Measurements from ENCODE around the gene RRAGD.
A peak's percentile ranks its signal among the peaks of the same experiment; 100 is the strongest.

RRAGD gene

DNA sequence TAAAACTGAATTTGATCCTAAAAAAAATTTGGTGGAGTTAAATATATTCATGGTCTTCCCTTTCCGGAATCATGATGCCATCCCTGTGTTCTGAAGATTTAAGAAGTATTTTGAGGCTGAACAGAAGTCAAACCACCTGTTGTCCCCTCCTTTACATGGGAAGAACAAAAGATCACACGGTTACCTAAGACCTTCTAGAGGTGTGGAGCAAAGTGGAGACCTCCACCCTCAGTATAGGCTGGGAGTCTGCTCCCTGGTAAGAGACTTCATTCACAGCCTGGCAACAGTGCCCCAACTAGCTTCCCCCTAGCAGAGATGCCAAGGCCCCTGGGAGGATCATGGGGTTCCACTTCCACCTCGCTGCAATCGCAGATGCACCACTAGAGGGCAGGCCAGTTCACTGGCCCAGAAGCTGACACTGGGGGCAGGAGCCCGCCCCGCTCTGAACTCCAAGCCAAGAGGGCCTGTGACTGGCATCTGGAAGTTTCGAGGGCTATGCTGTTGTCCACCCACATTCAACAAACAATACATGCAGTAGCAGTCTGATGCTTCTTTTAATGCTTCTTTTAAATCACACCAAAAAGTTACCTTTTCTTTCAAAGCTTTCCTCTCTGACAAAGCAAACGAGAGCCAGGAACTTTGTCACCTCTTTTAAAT lies 40.1 kb downstream of the RRAGD start:
- peak; percentile 81 for DNase-seq

DNA sequence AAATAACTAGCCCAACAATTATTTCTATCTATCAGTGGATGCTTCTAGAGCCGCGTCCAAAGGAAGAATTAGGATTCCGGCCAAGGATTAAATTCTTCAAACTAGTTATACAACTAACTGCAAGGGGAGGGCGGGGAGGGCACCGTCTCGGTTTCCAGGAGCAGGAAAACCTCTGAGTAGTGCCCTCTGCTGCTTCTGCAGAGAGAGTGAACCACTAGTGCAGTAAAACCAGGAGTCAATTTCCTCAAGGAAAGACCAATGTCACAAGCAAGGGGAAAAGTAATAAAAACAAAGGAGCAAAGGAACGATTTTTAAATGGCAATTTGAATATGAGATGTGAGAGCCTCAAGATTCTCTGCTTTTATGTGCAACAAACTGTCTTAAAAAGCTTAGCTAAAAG lies 43.1 kb downstream of the RRAGD start:
- DNase-seq: peak; percentile 25

DNA sequence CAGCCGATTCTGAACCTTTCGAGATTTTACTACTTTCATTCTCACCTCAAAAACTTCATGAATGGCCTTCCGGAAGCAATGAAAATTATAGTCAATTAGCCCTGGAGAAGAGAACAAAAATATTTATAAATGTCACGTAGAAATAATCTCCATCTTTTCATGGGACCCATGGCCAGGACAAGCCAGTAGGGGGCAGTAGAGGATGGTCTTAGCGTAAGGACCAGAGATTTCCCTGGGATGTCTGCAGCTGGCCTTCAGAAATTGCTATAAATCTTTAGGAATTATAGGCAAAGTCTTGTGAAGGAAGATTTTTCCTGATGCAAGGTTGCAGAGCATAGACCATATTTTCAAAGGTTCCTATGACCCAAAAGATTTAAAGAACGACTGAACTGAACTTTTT lies 44.0 kb downstream of the RRAGD start:
- DNase-seq: peak; percentile 78

DNA sequence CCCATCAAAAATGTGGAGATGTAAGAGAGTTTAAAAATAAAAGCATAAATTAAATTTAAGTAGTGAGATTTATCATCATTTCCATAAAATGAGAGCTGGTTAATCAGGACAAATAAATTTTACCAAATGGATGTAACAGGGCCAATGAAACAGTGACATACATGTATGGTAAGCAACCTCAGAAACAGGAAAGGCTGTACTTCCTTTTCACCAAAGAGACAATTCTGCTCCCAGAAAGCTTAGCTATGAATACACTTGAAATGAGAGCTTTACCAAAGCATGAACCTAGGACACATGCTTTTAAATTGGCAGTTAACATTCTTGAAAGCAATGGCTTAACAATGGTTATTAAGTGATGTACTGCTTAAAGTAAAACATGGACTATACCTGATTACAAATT lies 47.5 kb downstream of the RRAGD start:
- DNase-seq: no peak

DNA sequence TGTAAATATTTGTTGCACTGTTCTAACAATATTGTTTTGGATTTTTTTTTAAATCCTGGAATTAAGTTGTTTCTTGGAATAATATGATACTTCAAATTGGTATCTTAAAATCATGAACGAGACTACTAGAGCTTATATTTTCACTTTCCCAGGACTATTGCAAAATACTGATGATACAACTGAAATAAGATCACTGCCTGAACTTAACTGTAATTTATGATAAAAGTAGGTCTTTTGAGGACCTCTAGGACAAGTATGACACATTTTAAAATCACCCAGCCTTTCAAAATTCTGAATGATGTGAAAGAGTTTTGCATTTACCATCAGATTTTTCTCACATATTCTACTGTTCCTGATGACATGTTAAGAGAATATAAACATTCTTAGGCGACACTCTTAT lies 50.9 kb downstream of the RRAGD start:
- no peak for DNase-seq

DNA sequence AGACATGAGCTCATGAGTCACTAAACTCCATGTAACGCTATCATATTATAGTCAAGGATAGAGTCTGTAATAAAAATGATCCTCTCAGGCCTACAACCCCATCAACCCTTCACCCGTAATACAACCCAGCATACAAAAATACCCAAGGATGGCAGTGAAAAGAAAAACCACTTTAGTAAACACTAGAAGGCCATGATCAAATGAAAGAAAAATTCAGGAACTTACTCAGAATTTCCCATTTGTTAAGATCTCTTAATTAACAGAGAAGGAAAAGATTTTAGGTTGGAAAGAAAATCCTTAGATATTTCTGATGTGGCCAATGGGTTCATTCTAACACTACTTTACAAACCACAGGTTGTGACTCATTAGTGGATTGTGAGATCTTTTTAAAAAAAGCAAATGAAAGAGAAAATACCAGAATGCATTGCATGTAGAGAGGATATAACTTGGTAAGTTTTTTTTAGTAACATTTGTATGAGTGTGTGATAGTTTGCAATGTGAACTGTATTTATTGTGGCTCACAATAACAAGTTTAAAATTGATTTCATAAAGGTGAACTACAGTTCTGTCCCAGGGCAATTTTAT lies 51.6 kb downstream of the RRAGD start:
- DNase-seq: no peak

DNA sequence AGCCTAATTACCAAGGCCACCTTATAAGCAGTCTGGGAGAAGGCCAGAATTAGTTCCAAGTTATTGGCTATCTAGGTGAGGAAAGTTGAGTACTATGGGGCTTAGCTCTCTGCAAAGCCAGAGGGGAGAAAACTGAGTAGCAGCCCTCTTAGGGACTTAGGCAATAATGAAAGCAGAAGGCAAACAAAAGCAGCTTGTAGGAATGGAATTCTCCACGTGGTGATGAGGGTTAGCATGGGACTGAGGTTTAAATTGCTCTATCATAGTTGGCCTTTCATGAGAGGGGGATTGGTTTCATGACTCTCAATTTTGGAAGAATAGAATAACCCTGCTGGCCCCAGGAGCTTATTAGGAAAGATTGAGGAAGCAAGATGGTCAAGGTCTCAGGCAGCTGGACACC lies 52.5 kb downstream of the RRAGD start:
- DNase-seq: peak; percentile 30

DNA sequence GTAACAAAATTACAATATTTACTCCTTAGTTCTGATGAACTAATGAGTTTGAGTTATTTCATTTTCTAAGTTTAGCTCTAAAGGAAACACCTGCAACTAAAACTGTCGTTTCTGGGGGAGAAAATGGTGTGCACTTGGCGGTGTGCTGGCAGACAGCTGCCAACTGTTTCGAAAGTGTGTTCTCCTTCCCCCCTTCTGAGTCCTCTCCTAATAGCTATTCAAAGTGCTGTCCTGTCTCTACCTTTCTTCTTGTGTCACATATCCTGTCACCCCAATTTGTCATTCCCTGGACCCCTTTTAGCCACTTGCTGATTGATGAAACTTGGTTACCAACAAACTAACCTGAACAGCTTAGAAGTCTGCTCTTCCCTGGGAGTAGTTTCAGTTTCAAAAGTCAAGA lies 54.7 kb downstream of the RRAGD start:
- DNase-seq: peak; percentile 35

DNA sequence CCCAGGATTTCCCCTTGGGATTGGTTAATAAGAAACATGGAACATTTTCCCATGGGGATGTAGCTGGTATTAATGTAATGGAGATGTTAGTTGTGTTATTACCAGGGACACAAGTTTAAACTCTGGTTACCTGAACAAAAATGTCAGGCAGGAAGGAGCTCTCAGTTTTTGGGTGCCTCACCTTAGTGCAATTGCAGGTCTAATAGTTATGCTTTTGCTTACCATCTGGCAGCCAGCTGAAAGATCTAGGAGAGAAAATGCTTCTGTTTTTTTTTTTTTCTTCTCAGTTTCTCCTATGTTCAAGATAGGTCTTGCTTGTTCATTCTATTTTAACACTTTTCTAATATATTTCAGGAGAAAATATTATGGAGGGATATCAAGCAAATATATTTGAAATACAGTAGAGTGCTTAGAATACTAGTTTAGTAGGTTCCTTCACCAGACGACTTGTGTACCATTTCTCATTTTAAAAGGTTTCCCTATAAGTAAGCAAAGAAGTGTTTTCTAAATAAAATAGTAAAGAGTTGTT lies 55.4 kb downstream of the RRAGD start:
- DNase-seq: peak; percentile 54

DNA sequence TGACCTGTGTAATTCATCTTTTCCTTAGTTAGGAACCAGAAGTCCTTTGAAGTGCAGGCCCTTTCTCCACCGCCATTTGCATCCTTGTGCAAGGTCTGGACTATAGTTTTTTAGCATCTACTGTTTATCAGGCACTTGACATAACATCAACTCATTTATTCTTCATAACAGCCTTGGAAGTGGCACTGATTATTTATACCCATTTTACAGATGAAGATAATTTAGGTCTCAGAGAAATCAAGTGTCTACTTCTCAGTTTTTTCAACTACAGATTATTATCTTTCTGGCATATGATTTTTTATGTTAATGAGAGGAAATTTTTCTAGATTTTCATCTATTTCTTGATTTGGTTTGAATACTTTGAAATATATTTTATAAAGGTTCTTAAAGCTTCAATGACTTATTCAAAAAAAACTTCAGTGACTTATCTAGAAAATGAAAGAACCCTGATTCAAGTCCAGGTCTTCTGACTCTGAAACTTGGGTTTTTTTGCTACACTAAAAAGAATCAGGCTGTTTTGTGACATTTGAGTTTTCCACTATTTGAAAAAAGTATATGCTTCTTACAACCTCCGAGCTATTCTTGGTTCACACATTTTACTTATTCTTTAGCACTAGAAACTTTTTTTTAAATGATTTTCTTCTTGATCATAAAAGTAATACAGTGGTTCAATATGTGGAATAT lies 56.4 kb downstream of the RRAGD start:
- no peak for DNase-seq

DNA sequence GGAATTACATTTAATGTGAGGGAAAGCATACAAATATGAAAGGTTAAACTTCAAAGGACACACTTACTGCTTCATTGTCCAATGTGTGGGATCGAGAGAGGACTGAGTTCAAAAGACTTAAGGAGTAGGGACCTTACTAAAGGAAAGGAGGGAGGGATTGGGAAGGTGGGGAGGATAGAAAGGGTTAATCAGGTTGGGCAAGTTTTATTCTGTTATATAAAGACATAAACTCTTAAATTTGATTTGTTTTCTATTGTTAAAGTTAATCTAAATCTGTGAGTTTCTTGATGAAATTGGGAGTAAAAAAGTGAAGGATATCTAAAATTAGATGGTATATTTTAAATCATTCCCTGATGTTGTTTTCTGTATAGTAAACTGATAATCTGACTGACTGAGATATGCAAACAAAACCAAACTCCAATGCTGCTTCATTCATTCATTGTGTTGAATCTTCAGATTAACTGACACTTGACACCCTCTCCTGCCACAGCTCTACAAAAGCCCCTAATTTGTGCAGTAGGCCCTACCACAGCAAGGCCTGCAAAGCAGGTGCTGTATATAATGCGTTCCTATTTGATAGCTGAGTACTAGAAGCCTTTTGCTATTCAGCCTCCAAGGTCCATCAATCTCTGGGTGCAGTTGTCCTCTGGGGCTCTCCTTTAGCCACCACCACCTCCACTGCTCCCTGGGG lies 58.2 kb downstream of the RRAGD start:
- DNase-seq: peak; percentile 89

DNA sequence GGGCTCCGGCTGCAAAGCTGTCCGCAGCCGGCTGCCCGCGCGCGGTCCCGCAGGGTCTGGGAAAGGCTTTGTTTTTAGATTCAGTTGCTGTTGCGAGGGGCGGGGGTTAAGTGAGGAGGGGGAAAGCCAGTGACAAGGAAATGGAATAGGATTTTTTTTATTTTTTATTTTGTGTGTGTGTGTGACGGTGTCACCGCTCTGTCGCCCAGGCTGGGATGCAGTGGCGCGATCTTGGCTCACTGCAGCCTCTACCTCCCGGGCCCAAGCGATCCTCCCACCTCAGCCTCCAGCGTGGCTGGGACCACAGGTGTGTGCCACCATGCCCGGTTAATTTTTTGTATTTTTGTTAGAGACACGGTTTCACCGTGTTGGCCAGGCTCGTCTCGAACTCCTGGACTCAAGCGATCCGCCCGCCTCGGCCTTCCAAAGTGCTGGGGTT lies 58.9 kb downstream of the RRAGD start:
- DNase-seq: no peak

DNA sequence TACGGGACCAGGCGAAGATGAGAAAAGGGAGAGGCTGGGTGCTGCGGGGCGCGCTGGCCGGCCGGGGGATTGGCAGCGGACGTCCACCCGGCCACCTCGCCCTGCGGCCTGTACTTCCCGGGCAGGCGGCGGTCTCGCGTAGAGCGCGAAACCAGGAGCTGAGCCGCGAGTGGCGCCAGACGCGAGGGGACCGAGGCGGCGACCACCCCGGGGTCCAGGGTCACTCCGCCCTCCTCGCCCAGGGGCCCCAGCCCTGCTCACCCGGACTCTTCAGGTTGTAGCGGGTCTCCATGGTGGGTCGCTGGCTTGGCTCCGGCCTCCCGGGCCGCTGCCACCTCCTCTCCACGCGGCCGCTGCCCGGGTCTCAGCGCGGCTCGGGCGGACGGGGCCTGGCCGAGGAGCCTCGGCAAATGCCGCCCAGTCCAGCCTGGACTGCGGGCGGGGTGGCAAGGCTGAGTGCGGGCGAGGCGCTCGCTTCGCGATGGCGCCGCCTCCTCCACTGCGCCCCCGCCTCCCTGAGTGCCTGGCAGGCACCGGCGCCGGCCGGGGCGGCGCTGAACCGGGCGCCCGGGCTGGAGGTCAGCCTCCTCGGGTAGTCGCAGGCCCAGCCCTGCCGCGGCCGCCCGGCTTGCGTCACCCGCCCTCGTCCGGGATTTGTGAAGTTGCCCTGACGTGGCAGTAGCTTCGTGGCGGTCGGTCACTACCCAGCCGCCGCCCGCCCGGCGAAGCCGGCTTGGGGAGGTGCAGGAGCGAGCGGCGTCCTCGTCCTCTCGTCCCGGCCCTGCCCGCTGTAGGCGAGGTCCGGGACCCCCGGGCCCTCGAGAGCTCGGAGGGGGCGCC lies 59.6 kb downstream of the RRAGD start, which contains the start of gene UBE2J1:
Gene UBE2J1, minus strand, starts transcription at position 445 of the 840 bp plus-strand sequence. Its CDS starts 153 bp downstream, at position 292.
- DNase-seq: peak; percentile 87

DNA sequence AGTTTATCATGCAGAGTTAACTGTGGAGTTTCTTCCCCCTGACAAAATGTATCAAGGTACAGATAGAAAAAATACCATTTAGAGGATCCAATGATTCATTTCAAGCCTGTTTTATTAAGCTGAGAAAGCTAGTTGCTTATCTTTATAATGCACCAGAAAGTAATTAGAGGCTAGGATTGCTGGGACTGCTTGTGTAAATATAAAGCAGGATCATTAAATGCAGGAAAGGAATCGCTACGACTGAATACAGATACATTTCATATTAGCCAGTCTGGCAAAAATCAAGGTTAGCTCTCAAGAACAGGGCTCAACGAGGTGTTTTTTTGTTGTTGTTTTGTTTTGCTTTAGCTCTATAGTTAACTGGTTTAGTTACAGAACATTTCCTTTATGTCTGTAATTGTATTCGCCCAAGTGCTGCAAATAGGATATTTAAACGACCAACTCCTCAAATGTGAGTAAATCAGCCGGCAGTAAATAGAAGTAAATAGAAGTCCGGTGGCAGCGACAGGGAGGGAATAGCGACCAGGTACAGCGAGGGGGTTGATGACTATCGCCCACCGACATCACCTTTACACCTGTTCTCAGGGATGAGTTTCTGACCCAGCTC lies 60.3 kb downstream of the RRAGD start:
- DNase-seq: peak; percentile 79

DNA sequence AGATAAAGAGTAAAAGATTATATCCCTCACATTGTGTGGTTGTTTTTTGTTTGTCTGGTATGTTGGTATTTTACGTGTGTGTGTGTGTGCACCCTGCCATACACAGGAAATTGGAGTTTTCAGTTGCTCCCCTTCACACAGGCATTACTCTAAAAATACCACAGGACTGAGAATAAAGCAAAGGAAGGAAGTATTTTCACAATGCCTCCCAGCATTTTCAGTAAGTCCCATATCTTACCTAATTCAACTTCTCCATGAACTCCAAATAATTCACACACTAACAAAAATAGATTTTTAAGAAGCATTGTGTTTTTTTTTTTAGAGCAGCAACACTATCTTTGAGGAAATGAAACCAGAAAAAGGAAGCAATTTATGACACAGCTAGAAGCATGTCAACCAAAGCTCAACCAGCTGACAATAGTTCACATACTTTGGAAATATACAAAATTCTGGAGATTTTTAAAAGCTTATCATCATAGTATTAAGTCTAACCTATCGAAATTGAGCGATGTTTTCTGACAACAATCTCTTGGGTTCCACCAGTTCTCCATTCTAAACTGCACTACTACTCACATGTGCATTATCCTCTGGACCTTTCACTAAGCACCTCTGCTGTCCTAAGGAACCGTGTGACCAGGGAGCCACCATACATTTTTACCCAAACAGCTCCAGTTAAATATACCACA lies 61.6 kb downstream of the RRAGD start:
- peak; percentile 20 for DNase-seq

DNA sequence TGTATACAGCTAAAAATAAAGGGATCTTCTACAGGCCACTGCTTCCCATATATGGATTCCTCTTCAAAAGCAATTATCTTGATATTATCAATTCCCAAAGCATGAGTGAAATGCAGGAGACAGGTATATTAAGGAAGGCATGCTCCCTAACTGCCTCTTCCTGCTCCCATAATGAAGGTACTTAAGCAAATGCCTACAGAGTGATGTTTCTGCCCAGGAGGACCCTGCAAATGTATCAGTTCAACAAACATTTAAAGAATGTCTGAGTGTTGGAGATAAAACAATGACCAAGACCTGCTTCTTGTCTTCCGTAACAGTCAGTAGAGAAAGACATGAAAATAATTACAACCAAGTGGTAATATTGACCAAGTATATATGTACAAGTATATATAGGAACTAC lies 63.7 kb downstream of the RRAGD start:
- DNase-seq: no peak

DNA sequence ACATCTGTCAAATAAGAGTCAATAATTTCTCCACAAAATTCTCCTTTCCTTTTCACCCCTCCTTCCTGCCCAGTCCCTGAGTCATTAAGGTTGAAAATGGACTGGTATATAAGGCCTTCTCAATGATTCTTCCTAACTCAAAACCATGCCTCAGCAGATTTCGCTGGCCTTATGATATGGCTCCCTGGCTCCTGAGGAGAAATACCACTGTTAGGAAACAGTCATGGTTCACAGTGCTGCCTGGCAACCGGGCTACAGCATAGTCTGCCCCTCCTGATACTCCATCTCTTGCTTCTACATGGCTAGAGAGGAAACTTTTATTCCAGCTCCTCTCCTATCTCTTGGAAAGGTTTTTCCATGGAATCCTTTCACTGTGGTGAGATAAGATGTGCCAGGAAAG lies 64.2 kb downstream of the RRAGD start:
- peak; percentile 18 for DNase-seq

DNA sequence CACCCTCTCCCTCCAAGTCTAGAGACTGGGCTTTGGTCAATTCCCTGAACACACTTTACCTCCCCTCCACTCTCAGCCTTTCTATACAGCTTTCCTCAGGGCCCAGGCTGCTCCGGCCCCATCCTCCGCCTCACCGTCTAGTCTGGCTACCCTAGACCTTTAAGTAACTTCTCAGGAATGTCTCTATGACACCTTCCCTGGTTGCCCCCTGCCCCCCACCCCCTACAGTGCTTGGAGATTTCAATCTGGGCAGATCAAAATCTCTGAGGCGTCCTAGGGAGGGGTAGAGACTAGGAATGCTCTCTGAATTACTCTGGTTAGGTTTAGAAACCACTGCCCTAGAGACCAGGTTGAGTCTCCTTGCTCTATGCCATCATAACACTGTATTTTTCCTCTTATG lies 65.6 kb downstream of the RRAGD start:
- DNase-seq: no peak

DNA sequence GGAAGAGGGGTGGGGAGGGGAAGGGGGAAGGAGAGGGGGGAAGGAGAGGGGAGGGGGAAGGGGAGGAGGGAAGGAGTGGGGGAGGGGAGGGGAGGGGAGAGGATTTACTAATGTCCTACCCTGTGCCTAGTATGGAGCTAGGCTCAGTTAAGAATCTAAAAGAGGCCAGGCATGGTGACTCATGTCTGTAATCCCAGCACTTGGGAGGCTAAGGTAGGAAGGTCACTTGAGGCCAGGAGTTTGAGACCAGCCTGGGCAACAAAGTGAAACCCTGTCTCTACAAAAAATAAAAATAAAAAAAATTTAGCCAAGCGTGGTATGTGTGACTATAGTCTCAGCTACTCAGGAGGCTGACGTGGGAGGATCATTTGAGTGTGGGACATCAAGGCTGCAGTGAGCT lies 72.5 kb downstream of the RRAGD start:
- no peak for DNase-seq

DNA sequence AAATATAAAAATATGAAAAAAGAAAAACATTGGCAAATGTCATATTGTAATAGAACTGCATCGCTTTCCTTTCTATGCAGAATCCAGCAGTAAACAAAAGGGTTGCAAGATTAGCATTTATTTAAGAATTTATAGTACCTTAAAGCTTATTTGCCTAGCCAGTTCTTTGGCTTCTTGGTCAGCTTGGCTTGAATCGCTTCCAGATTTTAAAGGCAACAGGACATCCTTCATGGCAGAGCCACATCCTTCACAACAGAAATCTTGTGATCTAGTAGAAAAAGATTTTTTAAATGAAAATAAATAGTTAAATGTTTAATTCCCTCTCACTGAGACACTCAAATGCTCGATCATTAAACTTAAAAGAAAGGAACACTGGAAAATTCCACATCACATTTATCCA lies 76.9 kb downstream of the RRAGD start:
- DNase-seq: no peak

DNA sequence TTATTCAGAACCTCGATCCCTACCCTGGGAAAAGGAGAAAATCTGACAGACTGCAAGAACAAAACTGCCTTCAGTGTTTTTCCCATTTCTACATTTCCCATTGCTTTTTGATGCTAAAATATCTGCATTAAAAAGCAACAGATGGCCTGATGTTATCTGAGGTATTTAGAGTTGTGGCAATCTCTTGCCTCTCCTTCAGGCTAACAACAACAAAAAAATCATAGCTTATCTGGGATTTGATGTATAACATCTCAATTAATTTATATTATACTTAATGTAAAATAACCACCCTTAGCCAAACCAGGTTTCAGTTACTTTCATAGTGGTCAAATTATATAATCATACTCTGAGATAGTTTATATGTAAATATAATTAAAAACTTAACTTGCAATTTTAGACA lies 81.2 kb downstream of the RRAGD start:
- DNase-seq: no peak
